ENCODE measurements around the gene WDR45.

- TF ChIP-seq GATA3 (IDR thresholded peaks at IDR 0.05; ENCODE audit: low read depth, low read length) (no peak), GATA2 (IDR thresholded peaks at IDR 0.05; ENCODE audit: low read depth, low read length) (no peak)
Measured at GRCh38 chrX:49075347-49075746, 4.3 kb downstream of the WDR45 start.

Measured in SH-SY5Y (cell line).